Peyer's patch (tissue), 4 donors: ENCODE measurements around the gene ZNF74. TPM values are rescaled to one million over a fixed set of nuclear protein-coding genes. Genes with fewer than 3 reads are reported as not detected.

Experiments
- DNase-seq, 3 donors: peaks; one replicate each; pipeline ENCODE4 v3.0.0-alpha.2; 2017 to 2019
- H3K27ac ChIP-seq, 4 donors: fragments of 200-600 bp; sonication (generic); one replicate each; pipeline ENCODE4 v1.5.1; 2016 to 2019
- H3K27me3 ChIP-seq, 2 donors: fragments of 200-600 bp; sonication (generic); one replicate each; pipeline ENCODE4 v1.5.1; 2019
- H3K36me3 ChIP-seq, 3 donors: fragments of 200-600 bp; sonication (generic); one replicate each; pipeline ENCODE4 v1.5.1; 2016 to 2019
- H3K4me1 ChIP-seq, 4 donors: fragments of 200-600 bp; sonication (generic); one replicate each; pipeline ENCODE4 v1.5.1; 2016 to 2019
- H3K4me3 ChIP-seq, 4 donors: fragments of 200-600 bp; sonication (generic); 1 replicate in 3 of 4; 2 replicates in 1 of 4; pipeline ENCODE4 v1.5.1; 2016 to 2019; ENCODE audit warnings: mild to moderate bottlenecking in 1 of 4
- H3K9me3 ChIP-seq, 4 donors: fragments of 200-600 bp; sonication (generic); one replicate each; pipeline ENCODE4 v1.5.1; 2016 to 2019; ENCODE audit warnings: mild to moderate bottlenecking in 1 of 4
- CTCF ChIP-seq, 6 experiments: fragments of 450-650 bp in 4 of 6; fragments of 200-600 bp in 2 of 6; sonication (generic) in 1 of 6; IDR thresholded peaks; one replicate each; pipeline ENCODE4 v1.5.1; 2017 to 2019; ENCODE audit warnings: antibody characterized with exemption in 6 of 6, mild to moderate bottlenecking in 3 of 6, moderate library complexity in 1 of 6
- POLR2A ChIP-seq, 2 donors: fragments of 450-650 bp; IDR thresholded peaks; one replicate each; pipeline ENCODE4 v1.5.1; 2017; ENCODE audit warnings: antibody characterized with exemption in 2 of 2, mild to moderate bottlenecking in 2 of 2, moderate library complexity in 2 of 2
- total RNA-seq, 4 donors: library from RNA; depleted of rRNA; stranded (reverse); fragments of >200 nt; gene quantifications; one replicate each; pipeline ENCODE4 v1.1.0, GENCODE V29; 2016

ZNF74 gene
- total RNA-seq, 4 donors from 2014 or later, result 2.1 to 12.0 (median 9.3) TPM

GRCh38 chr22:20430101-20430719 lies 36.3 kb downstream of the ZNF74 start:
- H3K4me3 ChIP-seq, result peak overlapping the region; percentile 23 to 70 (median 45)
- H3K27me3 ChIP-seq, result peaks cover 0 to 13% of the 10 kb centered on the region in 2 donors
- no peaks in the 10 kb centered on the region for H3K36me3 ChIP-seq
- H3K4me1 ChIP-seq, result peaks cover 0 to 35% (median 24%) of the 10 kb centered on the region in 4 donors
- no peaks in the 10 kb centered on the region for H3K9me3 ChIP-seq
- peak in 2 of 3 donors; percentile 43 to 49 for DNase-seq
- TF ChIP-seq CTCF (IDR thresholded peaks at IDR 0.05) (no peak), POLR2A (IDR thresholded peaks at IDR 0.05) (no peak)
- no peak overlapping the region for H3K27ac ChIP-seq

GRCh38 chr22:20430720-20431510 lies 37.0 kb downstream of the ZNF74 start:
- Histone ChIP-seq H3K36me3 (no peaks in the 10 kb centered on the region), H3K4me3 (peak overlapping the region; percentile 2 to 70 (median 34)), H3K9me3 (no peaks in the 10 kb centered on the region), H3K27me3 (peaks cover 0 to 13% of the 10 kb centered on the region in 2 donors), H3K4me1 (peaks cover 0 to 32% (median 21%) of the 10 kb centered on the region in 4 donors), H3K27ac (no peak overlapping the region)
- no peak for TF ChIP-seq POLR2A (IDR thresholded peaks at IDR 0.05)
- TF ChIP-seq CTCF (IDR thresholded peaks at IDR 0.05), result peak in 4 of 6 experiments; percentile 24 to 46 (median 44)
- DNase-seq, result peak; percentile 32 to 69 (median 65)

GRCh38 chr22:20431511-20432192 lies 37.7 kb downstream of the ZNF74 start:
- Histone ChIP-seq H3K27ac (no peak overlapping the region), H3K4me3 (peak overlapping the region in 3 of 4 donors; percentile 23 to 70 (median 45)), H3K9me3 (no peaks in the 10 kb centered on the region), H3K36me3 (no peaks in the 10 kb centered on the region), H3K27me3 (peaks cover 0 to 19% of the 10 kb centered on the region in 2 donors), H3K4me1 (peaks cover 0 to 36% (median 23%) of the 10 kb centered on the region in 4 donors)
- peak in 2 of 3 donors; percentile 42 to 47 for DNase-seq
- TF ChIP-seq POLR2A (IDR thresholded peaks at IDR 0.05) (no peak), CTCF (IDR thresholded peaks at IDR 0.05) (no peak)

- no peak overlapping the region for H3K4me3 ChIP-seq
- H3K36me3 ChIP-seq, result no peaks in the 10 kb centered on the region
- H3K27me3 ChIP-seq, result peaks cover 0 to 19% of the 10 kb centered on the region in 2 donors
- H3K9me3 ChIP-seq, result no peaks in the 10 kb centered on the region
- H3K4me1 ChIP-seq, result peaks cover 0 to 42% (median 29%) of the 10 kb centered on the region in 4 donors
- DNase-seq, result peak in 2 of 3 donors; percentile 14 to 43
- no peak for TF ChIP-seq CTCF (IDR thresholded peaks at IDR 0.05)
- no peak for TF ChIP-seq POLR2A (IDR thresholded peaks at IDR 0.05)
- H3K27ac ChIP-seq, result no peak overlapping the region
Measured at GRCh38 chr22:20432244-20432686, 38.3 kb downstream of the ZNF74 start.

GRCh38 chr22:20433191-20433590 lies 39.2 kb downstream of the ZNF74 start:
- Histone ChIP-seq H3K4me1 (peaks cover 0 to 45% (median 34%) of the 10 kb centered on the region in 4 donors), H3K9me3 (no peaks in the 10 kb centered on the region), H3K27ac (no peak overlapping the region), H3K4me3 (no peak overlapping the region), H3K36me3 (no peaks in the 10 kb centered on the region), H3K27me3 (peaks cover 0 to 19% of the 10 kb centered on the region in 2 donors)
- DNase-seq, result peak in 2 of 3 donors; percentile 14 to 24
- TF ChIP-seq POLR2A (IDR thresholded peaks at IDR 0.05) (no peak), CTCF (IDR thresholded peaks at IDR 0.05) (no peak)
